ENCODE measurements around the gene MEGF8.

- TF ChIP-seq JUND (IDR thresholded peaks at IDR 0.05; ENCODE audit: low read depth, low read length) (no peak), ESRRA (IDR thresholded peaks at IDR 0.05; ENCODE audit: low read length) (no peak)
These were observed 81.8 kb downstream of the MEGF8 start for GRCh38 chr19:42407085-42407815.

Measured in GM12878 (cell line).